GM21381 (cell line): Measurements from ENCODE around the gene RAB21.
A peak's percentile ranks its signal among the peaks of the same experiment; 100 is the strongest.
"Not testable (repeated sequence)": the region's sequence is repeated elsewhere in the genome, so short reads cannot be mapped to it uniquely, and the experiment has no call there.

ENCODE experiments used
- ATAC-seq: cut with Tn5 transposase; IDR thresholded peaks from one replicate; pipeline ENCODE4 v1.9.1; 2021; ENCODE audit warnings: mild to moderate bottlenecking, moderate library complexity; ENCODE audit not compliant: unreplicated experiment

RAB21 gene

GRCh38 chr12:71792599-71792998 is 37.9 kb downstream of the RAB21 start:
- no peak for ATAC-seq

GRCh38 chr12:71795901-71796300 is 41.2 kb downstream of the RAB21 start:
- ATAC-seq: no peak

- ATAC-seq: no peak
Measured at GRCh38 chr12:71797531-71797930, 42.9 kb downstream of the RAB21 start.

GRCh38 chr12:71799106-71799505 is 44.4 kb downstream of the RAB21 start:
- ATAC-seq: no peak

- no peak for ATAC-seq
Measured at GRCh38 chr12:71800177-71800576, 45.5 kb downstream of the RAB21 start.

GRCh38 chr12:71804505-71804904 is 49.8 kb downstream of the RAB21 start:
- no peak for ATAC-seq

- ATAC-seq: no peak
Measured at GRCh38 chr12:71810921-71811320, 56.3 kb downstream of the RAB21 start.

- not testable (repeated sequence) for ATAC-seq
Measured at GRCh38 chr12:71815242-71815641, 60.6 kb downstream of the RAB21 start.

- not testable (repeated sequence) for ATAC-seq
Measured at GRCh38 chr12:71822088-71822487, 67.4 kb downstream of the RAB21 start.

GRCh38 chr12:71828813-71829212 is 74.2 kb downstream of the RAB21 start:
- ATAC-seq: no peak

GRCh38 chr12:71837356-71837755 is 82.7 kb downstream of the RAB21 start:
- ATAC-seq: no peak

- ATAC-seq: no peak
Measured at GRCh38 chr12:71838231-71838630, 83.6 kb downstream of the RAB21 start.

GRCh38 chr12:71838676-71839075 is 84.0 kb downstream of the RAB21 start:
- ATAC-seq: no peak

- peak; percentile 4 for ATAC-seq
Measured at GRCh38 chr12:71840231-71840847, 85.7 kb downstream of the RAB21 start.

- ATAC-seq: peak; percentile 48
Measured at GRCh38 chr12:71846322-71846940, 91.8 kb downstream of the RAB21 start.

GRCh38 chr12:71848212-71848611 is 93.5 kb downstream of the RAB21 start:
- no peak for ATAC-seq

GRCh38 chr12:71849109-71849851 is 94.6 kb downstream of the RAB21 start:
- ATAC-seq: no peak
